Lower leg skin (tissue), 4 donors: Measurements from ENCODE around the gene NEU2. TPM values are rescaled to one million over a fixed set of nuclear protein-coding genes. Genes with fewer than 3 reads are reported as not detected.

Experiments
- DNase-seq, 2 donors: peaks; one replicate each; pipeline ENCODE4 v3.0.0-alpha.2; 2019; ENCODE audit warnings: low spot score in 2 of 2
- H3K4me3 ChIP-seq: fragments of 200-600 bp; sonication (generic); 2 replicates; pipeline ENCODE4 v1.5.1; 2017; ENCODE audit warnings: mild to moderate bottlenecking, low read depth; ENCODE audit not compliant: poor library complexity, severe bottlenecking
- POLR2A ChIP-seq, 2 donors: fragments of 450-650 bp; IDR thresholded peaks; one replicate each; pipeline ENCODE4 v1.6.1; 2016 to 2017; ENCODE audit warnings: antibody characterized with exemption in 2 of 2, mild to moderate bottlenecking in 1 of 2, moderate library complexity in 1 of 2
- WGBS, 2 donors: methylation state at CpG; one replicate each; pipeline ENCODE4 v1.1.5; 2018; 5-methylcytosine and 5-hydroxymethylcytosine counted together
- intact Hi-C: fragments of 100-400 bp; cut with DNase I; formaldehyde crosslinking; loops from one replicate; pipeline ENCODE4 v1.15.0; 2023; ENCODE audit warnings: low total_unique reads
- total RNA-seq, 4 donors: library from RNA; depleted of rRNA; stranded (reverse); fragments of >200 nt; gene quantifications; one replicate each; pipeline ENCODE4 v1.1.0, GENCODE V29; 2016
- TF ChIP-seq, protein P1 (sequence below), 3 donors: fragments of 450-650 bp; IDR thresholded peaks; one replicate each; pipeline ENCODE4 v1.5.1; 2016; ENCODE audit warnings: antibody characterized with exemption in 3 of 3, mild to moderate bottlenecking in 3 of 3, moderate library complexity in 2 of 3

Gene NEU2
- total RNA-seq, 4 donors from 2014 or later, result 1.3 to 29.9 (median 14.2) TPM

- TF ChIP-seq, protein P1, sequence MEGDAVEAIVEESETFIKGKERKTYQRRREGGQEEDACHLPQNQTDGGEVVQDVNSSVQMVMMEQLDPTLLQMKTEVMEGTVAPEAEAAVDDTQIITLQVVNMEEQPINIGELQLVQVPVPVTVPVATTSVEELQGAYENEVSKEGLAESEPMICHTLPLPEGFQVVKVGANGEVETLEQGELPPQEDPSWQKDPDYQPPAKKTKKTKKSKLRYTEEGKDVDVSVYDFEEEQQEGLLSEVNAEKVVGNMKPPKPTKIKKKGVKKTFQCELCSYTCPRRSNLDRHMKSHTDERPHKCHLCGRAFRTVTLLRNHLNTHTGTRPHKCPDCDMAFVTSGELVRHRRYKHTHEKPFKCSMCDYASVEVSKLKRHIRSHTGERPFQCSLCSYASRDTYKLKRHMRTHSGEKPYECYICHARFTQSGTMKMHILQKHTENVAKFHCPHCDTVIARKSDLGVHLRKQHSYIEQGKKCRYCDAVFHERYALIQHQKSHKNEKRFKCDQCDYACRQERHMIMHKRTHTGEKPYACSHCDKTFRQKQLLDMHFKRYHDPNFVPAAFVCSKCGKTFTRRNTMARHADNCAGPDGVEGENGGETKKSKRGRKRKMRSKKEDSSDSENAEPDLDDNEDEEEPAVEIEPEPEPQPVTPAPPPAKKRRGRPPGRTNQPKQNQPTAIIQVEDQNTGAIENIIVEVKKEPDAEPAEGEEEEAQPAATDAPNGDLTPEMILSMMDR (IDR thresholded peaks at IDR 0.05), result no peak
- no peak for TF ChIP-seq POLR2A (IDR thresholded peaks at IDR 0.05)
- intact Hi-C loops, result loop anchor here (10.0 kb wide), 1 partner anchor 187 kb away; no protein-coding TSS in a partner anchor
- 82 to 85% methylated on average over 10 of the region's 10 CpGs for WGBS, 2 donors
- peak in 1 of 2 donors; percentile 53 for DNase-seq
- H3K4me3 ChIP-seq, result no peak overlapping the region
Observed at GRCh38 chr2:233041722-233042323, 9.4 kb downstream of the NEU2 start.

DNA sequence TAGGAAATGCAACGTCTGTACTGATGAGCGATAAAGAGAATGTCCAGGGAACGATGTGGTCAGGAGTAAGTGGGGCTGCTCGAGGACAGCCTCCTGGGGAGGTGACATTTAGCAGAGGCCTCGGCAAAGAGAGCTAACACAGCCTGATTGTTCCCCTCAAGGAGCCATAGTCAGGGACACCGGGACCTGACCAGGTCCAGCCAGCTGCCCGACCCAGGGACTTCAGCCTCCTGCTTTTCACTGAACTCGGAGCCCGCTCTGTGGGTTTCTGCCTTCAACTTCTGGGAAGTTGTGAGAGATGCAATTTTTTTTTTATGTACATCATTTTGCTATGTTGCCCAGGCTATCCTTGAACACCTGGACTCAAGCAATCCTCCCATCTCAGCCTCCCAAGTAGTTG is 10.1 kb downstream of the NEU2 start:
- 89 to 93% methylated on average over 9 of the region's 9 CpGs for WGBS, 2 donors
- DNase-seq, result no peak
- H3K4me3 ChIP-seq, result no peak overlapping the region
- intact Hi-C loops, result loop anchor here (10.0 kb wide), 1 partner anchor 188 kb away; no protein-coding TSS in a partner anchor
- no peak for TF ChIP-seq POLR2A (IDR thresholded peaks at IDR 0.05)
- TF ChIP-seq, protein P1 (IDR thresholded peaks at IDR 0.05), result no peak

GRCh38 chr2:233044974-233045605 is 12.6 kb downstream of the NEU2 start:
- no peak overlapping the region for H3K4me3 ChIP-seq
- TF ChIP-seq, protein P1 (IDR thresholded peaks at IDR 0.05), result no peak
- no peak for TF ChIP-seq POLR2A (IDR thresholded peaks at IDR 0.05)
- 83 to 86% methylated on average over 9 of the region's 9 CpGs for WGBS, 2 donors
- no peak for DNase-seq
- intact Hi-C loops, result loop anchor here (10.0 kb wide), 1 partner anchor 190 kb away; no protein-coding TSS in a partner anchor

DNA sequence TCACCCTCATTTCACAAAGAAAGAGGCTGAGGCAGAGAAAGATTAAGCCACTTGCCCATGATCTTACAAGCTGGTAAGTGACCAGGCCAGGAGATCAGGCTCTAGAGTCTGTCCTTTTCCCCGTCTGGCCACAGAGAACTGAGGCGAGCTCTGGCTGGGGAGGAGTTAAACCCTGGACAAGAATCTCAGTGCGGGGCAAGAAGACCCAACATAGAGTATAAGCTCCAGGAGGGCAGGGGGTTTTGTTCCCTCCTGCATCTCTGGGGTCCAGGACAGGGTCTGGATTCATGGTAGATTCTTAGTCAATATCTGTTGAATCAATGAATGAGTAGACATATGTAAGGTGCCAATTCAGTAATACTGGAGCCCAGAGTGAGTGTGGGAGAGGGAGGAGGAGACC is 14.7 kb downstream of the NEU2 start:
- TF ChIP-seq, protein P1 (IDR thresholded peaks at IDR 0.05), result no peak
- TF ChIP-seq POLR2A (IDR thresholded peaks at IDR 0.05), result no peak
- WGBS, 2 donors, result 87 to 98% methylated on average over 3 of the region's 3 CpGs
- H3K4me3 ChIP-seq, result no peak overlapping the region
- intact Hi-C loops, result loop anchor here (10.0 kb wide), 1 partner anchor 192 kb away; no protein-coding TSS in a partner anchor
- peak in 1 of 2 donors; percentile 40 for DNase-seq

- 47 to 55% methylated on average over 9 of the region's 9 CpGs for WGBS, 2 donors
- intact Hi-C loops, result loop anchor here (10.0 kb wide), 1 partner anchor 193 kb away; no protein-coding TSS in a partner anchor
- peak in 1 of 2 donors; percentile 53 for DNase-seq
- no peak overlapping the region for H3K4me3 ChIP-seq
- TF ChIP-seq, protein P1 (IDR thresholded peaks at IDR 0.05), result no peak
- TF ChIP-seq POLR2A (IDR thresholded peaks at IDR 0.05), result no peak
Observed at GRCh38 chr2:233047667-233048066, 15.2 kb downstream of the NEU2 start.
